T-helper 9 cell (primary cell): ENCODE results near the gene ETS2.

Source experiments
- DNase-seq: peaks from one replicate; pipeline ENCODE4 v3.0.0-alpha.2; 2020

The ETS2 gene

GRCh38 chr21:38780879-38781278 is 24.9 kb upstream of the ETS2 start:
- DNase-seq = no peak

GRCh38 chr21:38784458-38785266 is 21.1 kb upstream of the ETS2 start:
- no peak for DNase-seq

GRCh38 chr21:38785483-38785882 is 20.2 kb upstream of the ETS2 start:
- no peak for DNase-seq

- no peak for DNase-seq
Observed at GRCh38 chr21:38787016-38787415, 18.7 kb upstream of the ETS2 start.

- DNase-seq = no peak
Observed at GRCh38 chr21:38787461-38788274, 18.1 kb upstream of the ETS2 start.

GRCh38 chr21:38788275-38788905 is 17.3 kb upstream of the ETS2 start:
- no peak for DNase-seq

GRCh38 chr21:38789275-38789674 is 16.5 kb upstream of the ETS2 start:
- no peak for DNase-seq

GRCh38 chr21:38790059-38790458 is 15.7 kb upstream of the ETS2 start:
- no peak for DNase-seq

- no peak for DNase-seq
Observed at GRCh38 chr21:38790961-38791360, 14.8 kb upstream of the ETS2 start.

- DNase-seq = no peak
Observed at GRCh38 chr21:38792676-38793459, 12.9 kb upstream of the ETS2 start.

GRCh38 chr21:38793926-38794713 is 11.6 kb upstream of the ETS2 start:
- DNase-seq = no peak

GRCh38 chr21:38794978-38795377 is 10.8 kb upstream of the ETS2 start:
- DNase-seq = no peak

GRCh38 chr21:38795475-38795874 is 10.3 kb upstream of the ETS2 start:
- no peak for DNase-seq

- no peak for DNase-seq
Observed at GRCh38 chr21:38796424-38796823, 9.3 kb upstream of the ETS2 start.

- DNase-seq = no peak
Observed at GRCh38 chr21:38797470-38797869, 8.3 kb upstream of the ETS2 start.

GRCh38 chr21:38798081-38798480 is 7.6 kb upstream of the ETS2 start:
- no peak for DNase-seq

- DNase-seq = no peak
Observed at GRCh38 chr21:38798481-38798882, 7.2 kb upstream of the ETS2 start.

GRCh38 chr21:38800046-38800758 is 5.5 kb upstream of the ETS2 start:
- DNase-seq = no peak

GRCh38 chr21:38800924-38801744 is 4.6 kb upstream of the ETS2 start:
- no peak for DNase-seq
